NCI-H82 treated with DMSO at 0.1 percent for 48 hours (cell line): Measurements from ENCODE around the gene MAEA.

Source experiments
- DNase-seq: peaks from one replicate; lab custom pipeline; 2025; ENCODE audit not compliant: unreplicated experiment; lab: John Stamatoyannopoulos, UW

The MAEA gene

GRCh38 chr4:1349359-1350168, 59.9 kb downstream of the MAEA start:
- DNase-seq: no peak

GRCh38 chr4:1350169-1350520, 60.5 kb downstream of the MAEA start:
- no peak for DNase-seq

GRCh38 chr4:1351854-1352566, 62.3 kb downstream of the MAEA start:
- peak; percentile 5 for DNase-seq

- no peak for DNase-seq
Measured at GRCh38 chr4:1352567-1352900, 62.8 kb downstream of the MAEA start.

DNA sequence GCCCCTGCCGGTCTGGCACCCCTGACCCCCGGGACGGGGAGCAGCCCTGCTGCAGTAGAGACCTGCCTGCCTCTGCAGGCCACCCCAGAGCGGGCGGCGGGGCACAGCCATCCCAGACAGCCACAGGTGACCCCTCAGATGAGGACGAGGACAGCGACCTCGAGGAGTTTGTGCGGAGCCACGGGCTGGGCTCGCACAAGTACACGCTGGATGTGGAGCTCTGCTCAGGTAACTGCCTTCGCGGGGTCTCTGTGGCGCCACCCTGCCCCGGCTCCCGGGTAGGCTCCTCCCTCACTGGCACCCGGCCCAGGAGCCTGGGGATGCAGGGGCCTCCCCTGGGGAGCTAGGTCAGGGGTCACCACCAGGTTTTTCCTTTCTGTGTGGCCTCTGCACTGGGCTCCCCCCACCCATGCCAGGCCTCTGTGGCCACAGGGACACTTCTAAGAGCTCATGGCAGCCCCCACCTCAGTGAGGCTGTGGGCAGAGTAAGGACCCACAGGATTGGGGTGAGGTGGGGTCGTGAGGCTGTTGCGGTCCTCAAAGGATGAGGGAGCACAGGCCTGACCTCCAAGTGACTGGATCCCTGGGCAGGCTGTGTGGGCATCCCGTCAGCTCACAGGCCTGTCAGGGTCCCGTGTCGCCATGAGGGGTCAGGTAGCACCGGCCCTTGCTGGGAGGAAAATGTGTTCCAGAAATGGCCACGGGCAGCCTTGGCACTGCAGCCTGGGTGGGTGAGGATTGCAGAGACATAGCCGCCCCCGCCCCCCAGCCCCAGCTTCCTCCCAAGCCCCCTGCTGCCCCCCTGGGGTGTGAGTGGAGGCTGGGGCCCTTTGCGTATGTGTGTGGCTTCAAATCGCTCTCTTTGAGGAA, 63.7 kb downstream of the MAEA start:
- DNase-seq: no peak

GRCh38 chr4:1354136-1354982, 64.7 kb downstream of the MAEA start:
- no peak for DNase-seq

DNA sequence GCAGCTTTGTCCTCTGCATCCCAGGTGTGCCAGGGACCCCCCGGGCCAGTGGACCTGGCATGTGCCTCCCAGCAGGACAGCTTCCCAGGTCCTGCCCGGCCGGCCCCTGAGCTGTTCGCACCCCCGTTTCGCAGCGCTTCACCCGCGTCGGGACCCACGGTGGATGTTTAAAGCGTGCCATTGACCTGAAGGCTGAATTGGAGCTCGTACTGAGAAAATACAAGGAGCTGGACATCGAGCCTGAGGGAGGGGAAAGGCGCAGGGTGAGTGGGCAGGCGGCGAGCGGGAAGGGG, 65.2 kb downstream of the MAEA start:
- no peak for DNase-seq

DNA sequence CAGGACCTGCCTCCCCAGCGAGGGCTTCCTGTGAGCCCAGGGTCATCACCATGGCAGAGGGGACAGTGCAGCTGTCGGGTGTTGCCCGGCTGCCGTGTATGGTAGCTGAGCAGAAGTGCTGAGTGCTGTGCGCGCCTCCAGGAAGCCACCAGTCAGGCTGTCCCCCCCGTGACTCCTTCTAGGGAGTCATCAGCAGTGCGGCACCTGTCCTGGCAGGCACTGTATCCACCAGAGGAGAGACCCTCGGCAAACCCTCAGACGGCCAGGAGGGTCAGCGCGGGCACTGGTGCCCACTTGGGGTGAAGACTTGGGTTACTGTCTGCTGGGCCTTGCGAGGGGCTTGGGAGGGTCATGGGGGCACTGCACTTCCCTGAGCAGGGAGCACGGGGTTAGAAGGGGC, 65.7 kb downstream of the MAEA start:
- DNase-seq: no peak

DNA sequence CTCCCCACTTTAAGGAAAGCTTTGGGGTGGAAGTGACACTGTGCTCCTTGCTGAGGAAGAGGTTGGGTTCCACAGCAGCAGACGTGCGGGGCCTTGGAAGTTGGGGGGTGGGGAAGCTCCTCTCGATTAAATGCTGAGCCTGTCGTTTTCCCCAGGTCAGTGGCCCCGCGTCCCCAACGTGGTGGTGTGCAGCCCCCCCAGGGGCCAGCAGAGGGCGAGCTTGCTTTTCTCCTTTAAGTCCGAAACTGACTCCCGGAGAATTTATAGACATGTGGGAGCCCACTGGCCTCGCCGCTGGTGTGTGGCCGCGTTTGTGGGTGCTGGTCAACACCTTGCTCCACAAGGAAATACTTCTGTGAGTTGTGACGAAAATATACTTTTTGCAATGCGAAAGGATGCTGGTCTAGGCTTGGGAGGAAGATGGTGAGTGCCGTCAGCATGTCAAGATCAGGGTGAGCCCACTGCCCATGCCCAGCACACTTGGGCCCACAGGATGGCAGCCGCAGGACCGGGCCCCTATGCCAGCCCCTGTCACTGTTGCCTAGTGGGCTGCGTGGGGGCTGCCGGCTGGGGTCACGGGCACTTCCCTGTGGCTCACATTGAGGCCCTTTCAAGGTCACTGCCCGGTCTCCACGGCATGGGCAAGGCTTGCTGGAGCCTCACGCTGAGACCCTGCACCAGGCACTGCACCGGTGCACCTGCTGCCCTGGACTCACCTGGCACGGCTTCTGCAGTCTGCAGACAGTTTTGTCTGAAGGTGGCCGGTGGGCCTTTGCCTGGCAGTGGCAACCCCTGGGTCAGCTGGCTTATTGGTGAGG, 66.7 kb downstream of the MAEA start:
- no peak for DNase-seq

- no peak for DNase-seq
Measured at GRCh38 chr4:1357356-1358248, 67.9 kb downstream of the MAEA start.

- no peak for DNase-seq
Measured at GRCh38 chr4:1358421-1359143, 68.9 kb downstream of the MAEA start.

- no peak for DNase-seq
Measured at GRCh38 chr4:1359144-1359501, 69.4 kb downstream of the MAEA start.

DNA sequence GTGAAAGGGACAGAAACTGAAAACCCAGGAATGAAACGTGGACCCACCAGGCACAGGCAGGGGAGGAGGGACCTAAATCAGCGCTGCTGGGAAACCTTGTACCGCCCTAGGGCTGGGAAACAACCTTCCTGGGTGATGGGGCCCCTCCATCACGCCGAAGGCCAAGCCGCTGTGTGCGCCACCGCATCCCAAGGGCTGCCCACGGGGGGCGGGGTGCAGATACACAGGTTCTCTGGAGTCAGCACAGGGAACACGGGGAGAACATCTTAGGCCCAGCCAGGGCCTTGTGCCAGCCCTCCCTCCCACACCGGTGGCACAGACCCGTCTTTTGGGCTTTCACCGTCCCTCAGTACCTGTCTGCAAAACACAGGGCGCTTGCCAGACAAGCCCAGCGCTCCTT, 70.3 kb downstream of the MAEA start:
- DNase-seq: no peak

DNA sequence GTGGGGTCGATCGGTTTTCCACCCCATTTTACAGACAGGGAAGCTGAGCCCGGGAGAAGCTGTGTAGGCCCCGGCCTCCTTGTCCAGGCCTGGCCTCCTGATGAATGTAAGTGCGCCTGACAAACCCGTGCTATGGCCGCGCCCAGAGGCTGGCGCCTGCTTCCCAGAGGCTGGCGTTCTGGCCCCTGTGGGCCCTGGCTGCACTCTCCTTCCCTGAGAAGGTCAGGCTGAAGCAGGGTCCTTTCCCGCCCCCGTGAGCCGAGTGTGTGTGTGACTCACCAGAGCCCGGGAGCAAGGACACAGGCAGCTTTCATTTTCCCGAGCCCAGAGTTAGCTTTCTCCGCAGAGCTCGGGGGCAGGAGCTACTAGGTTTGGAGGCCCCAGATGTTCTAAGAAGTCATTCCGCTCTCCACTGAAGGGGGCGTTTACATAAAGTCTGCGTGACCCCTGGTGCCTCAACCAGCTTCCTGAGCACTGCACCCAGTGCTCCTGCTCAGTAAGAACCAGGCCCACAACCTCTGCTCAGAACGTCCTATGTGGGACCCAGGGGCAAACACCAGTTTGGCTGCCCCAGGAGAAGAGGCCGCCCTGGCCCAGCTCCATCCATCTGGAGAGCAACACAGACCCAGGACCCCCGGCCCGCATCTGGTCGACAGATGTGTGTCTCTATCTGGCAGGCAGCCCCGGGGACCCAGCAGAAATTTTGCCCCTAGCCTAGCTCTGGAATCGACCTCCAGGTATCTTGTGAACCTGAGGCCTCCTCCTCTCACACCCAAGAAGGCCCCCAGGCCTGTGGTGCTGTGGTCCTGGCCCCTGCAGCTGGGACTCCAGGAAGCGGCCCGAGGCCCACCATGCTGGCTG, 71.0 kb downstream of the MAEA start:
- no peak for DNase-seq

DNA sequence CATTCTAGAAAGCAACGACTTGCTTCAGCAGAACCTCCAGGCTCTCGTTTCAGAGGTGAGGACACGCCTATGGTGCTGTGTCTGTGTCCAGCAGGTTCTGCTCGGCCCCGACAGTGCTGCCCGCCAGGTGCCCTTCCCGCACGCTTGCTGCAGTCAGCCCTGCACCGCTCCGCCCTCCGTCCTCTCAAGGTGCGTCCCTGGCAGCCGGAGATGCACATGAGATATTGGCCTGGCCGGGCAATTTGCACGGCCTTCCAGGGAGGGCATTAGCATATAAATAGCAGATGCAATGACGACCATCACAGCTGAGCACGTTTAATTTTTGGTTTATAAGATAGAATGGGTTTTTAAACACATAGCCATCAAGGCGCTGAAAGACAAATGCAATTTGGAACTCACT, 71.7 kb downstream of the MAEA start:
- no peak for DNase-seq

- no peak for DNase-seq
Measured at GRCh38 chr4:1362046-1362445, 72.4 kb downstream of the MAEA start.

GRCh38 chr4:1362521-1362920, 72.8 kb downstream of the MAEA start:
- no peak for DNase-seq

GRCh38 chr4:1363513-1363912, 73.8 kb downstream of the MAEA start:
- no peak for DNase-seq
